Breast epithelium (tissue), 4 donors: Measurements from ENCODE around the gene AHCTF1. TPM values are rescaled to one million over a fixed set of nuclear protein-coding genes. Genes with fewer than 3 reads are reported as not detected.
"Not testable (repeated sequence)": the region's sequence is repeated elsewhere in the genome, so short reads cannot be mapped to it uniquely, and the experiment has no call there.

ENCODE experiments used
- DNase-seq, 2 donors: peaks; one replicate each; pipeline ENCODE4 v3.0.0-alpha.2; 2019; ENCODE audit warnings: low spot score in 2 of 2
- H3K27ac ChIP-seq, 2 donors: fragments of 200-600 bp; sonication (generic) in 1 of 2; one replicate each; pipeline ENCODE4 v1.5.1; 2016 to 2019; ENCODE audit warnings: mild to moderate bottlenecking in 1 of 2
- H3K27me3 ChIP-seq, 2 donors: fragments of 200-600 bp; sonication (generic) in 1 of 2; one replicate each; pipeline versions ENCODE4 v1.5.1 to v1.6.0; 2017 to 2019; ENCODE audit warnings: control low read depth in 1 of 2, mild to moderate bottlenecking in 1 of 2
- H3K36me3 ChIP-seq: fragments of 200-600 bp; one replicate; pipeline ENCODE4 v1.5.1; 2019
- H3K4me1 ChIP-seq, 2 donors: fragments of 200-600 bp; sonication (generic); one replicate each; pipeline ENCODE4 v1.5.1; 2016 to 2019; ENCODE audit warnings: control low read depth in 1 of 2
- H3K4me3 ChIP-seq, 3 donors: fragments of 200-600 bp; sonication (generic); 1 replicate in 2 of 3; 2 replicates in 1 of 3; pipeline ENCODE4 v1.5.1; 2016 to 2019; ENCODE audit warnings: mild to moderate bottlenecking in 3 of 3, moderate library complexity in 2 of 3
- H3K9me3 ChIP-seq, 2 donors: fragments of 200-600 bp; sonication (generic) in 1 of 2; one replicate each; pipeline ENCODE4 v1.5.1; 2016 to 2019; ENCODE audit warnings: control low read depth in 1 of 2
- CTCF ChIP-seq, 3 donors: fragments of 450-650 bp; IDR thresholded peaks; one replicate each; pipeline ENCODE4 v1.5.1; 2016 to 2017; ENCODE audit warnings: antibody characterized with exemption in 3 of 3, mild to moderate bottlenecking in 3 of 3, moderate library complexity in 3 of 3
- POLR2A ChIP-seq: fragments of 450-650 bp; IDR thresholded peaks from one replicate; pipeline ENCODE4 v1.6.1; 2016; ENCODE audit warnings: antibody characterized with exemption, mild to moderate bottlenecking, moderate library complexity
- POLR2AphosphoS5 ChIP-seq, 3 donors: sonication (generic); formaldehyde crosslinking; IDR thresholded peaks; one replicate each; pipeline ENCODE4 v1.6.1; 2017; ENCODE audit warnings: antibody characterized with exemption in 3 of 3
- intact Hi-C: fragments of 100-400 bp; cut with DNase I; formaldehyde crosslinking; loops from one replicate; pipeline ENCODE4 v1.15.1; 2023; ENCODE audit warnings: low total_unique reads
- total RNA-seq, 3 donors: library from RNA; depleted of rRNA; stranded (reverse); fragments of >200 nt; gene quantifications; one replicate each; pipeline ENCODE4 v1.1.0, GENCODE V29; 2016

AHCTF1 gene
- total RNA-seq, 3 donors from 2014 or later, result 44.9 to 82.2 (median 55.9) TPM

DNA sequence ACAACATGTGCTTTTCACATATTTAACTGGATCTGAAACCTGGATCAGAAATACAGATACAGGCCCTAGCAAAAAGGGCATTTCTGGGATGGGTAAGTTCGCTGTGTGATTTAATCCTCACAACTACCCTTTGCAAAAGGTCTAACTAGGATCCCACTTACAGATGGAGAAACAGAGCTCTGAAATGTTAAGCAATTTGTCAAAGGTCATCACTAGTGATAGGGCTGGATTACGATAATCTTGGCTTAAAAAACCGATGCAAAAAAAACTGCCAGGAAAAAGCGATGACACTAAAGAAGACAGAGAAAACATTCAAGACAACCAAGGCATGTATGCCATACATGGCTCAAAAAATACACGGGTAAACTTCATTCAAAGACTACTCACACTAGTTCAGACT is 29.9 kb downstream of the AHCTF1 start:
- intact Hi-C loops, result no loop called here
- TF ChIP-seq POLR2A, result no peak
- no peak for TF ChIP-seq CTCF (IDR thresholded peaks at IDR 0.05)
- TF ChIP-seq POLR2AphosphoS5 (IDR thresholded peaks at IDR 0.05), result no peak
- no peaks in the 10 kb centered on the region for H3K36me3 ChIP-seq
- no peak overlapping the region for H3K27ac ChIP-seq
- H3K4me1 ChIP-seq, result no peaks in the 10 kb centered on the region
- H3K9me3 ChIP-seq, result no peaks in the 10 kb centered on the region
- no peak for DNase-seq
- H3K4me3 ChIP-seq, result no peak overlapping the region
- H3K27me3 ChIP-seq, result no peaks in the 10 kb centered on the region

GRCh38 chr1:246897302-246897701 is 34.4 kb downstream of the AHCTF1 start:
- DNase-seq, result no peak
- Histone ChIP-seq H3K27me3 (no peaks in the 10 kb centered on the region), H3K4me3 (no peak overlapping the region), H3K27ac (no peak overlapping the region), H3K4me1 (no peaks in the 10 kb centered on the region), H3K9me3 (no peaks in the 10 kb centered on the region), H3K36me3 (no peaks in the 10 kb centered on the region)
- intact Hi-C loops, result no loop called here
- no peak for TF ChIP-seq POLR2AphosphoS5 (IDR thresholded peaks at IDR 0.05)
- TF ChIP-seq POLR2A, result no peak
- TF ChIP-seq CTCF (IDR thresholded peaks at IDR 0.05), result no peak

- intact Hi-C loops, result no loop called here
- H3K4me3 ChIP-seq, result no peak overlapping the region
- H3K27ac ChIP-seq, result no peak overlapping the region
- H3K9me3 ChIP-seq, result no peaks in the 10 kb centered on the region
- H3K4me1 ChIP-seq, result no peaks in the 10 kb centered on the region
- no peak for DNase-seq
- no peaks in the 10 kb centered on the region for H3K36me3 ChIP-seq
- H3K27me3 ChIP-seq, result no peaks in the 10 kb centered on the region
- TF ChIP-seq POLR2AphosphoS5 (IDR thresholded peaks at IDR 0.05) (no peak), CTCF (IDR thresholded peaks at IDR 0.05) (no peak)
Observed at GRCh38 chr1:246893191-246893939, 38.4 kb downstream of the AHCTF1 start.

DNA sequence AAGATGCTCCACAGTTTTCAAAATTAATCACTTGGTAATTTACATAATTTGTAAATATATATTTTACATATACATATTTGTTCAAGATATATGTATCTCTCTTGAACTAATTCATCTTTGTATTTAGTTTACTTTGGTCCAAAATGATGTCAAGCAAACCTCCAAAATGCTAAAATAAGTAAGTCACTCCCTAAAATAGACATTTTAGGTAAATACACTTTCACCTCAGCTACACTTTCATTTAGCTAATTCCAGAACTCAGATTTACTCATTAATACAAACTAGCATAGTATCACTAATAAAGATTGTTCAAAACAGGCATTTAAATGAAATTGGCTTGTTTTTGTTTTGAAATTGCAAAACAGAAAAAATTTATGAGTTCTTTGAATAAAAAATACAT is 40.6 kb downstream of the AHCTF1 start:
- Histone ChIP-seq H3K4me3 (no peak overlapping the region), H3K27me3 (no peaks in the 10 kb centered on the region), H3K9me3 (no peaks in the 10 kb centered on the region), H3K4me1 (no peaks in the 10 kb centered on the region), H3K27ac (no peak overlapping the region), H3K36me3 (no peaks in the 10 kb centered on the region)
- TF ChIP-seq CTCF (IDR thresholded peaks at IDR 0.05) (no peak), POLR2A (no peak), POLR2AphosphoS5 (IDR thresholded peaks at IDR 0.05) (no peak)
- no peak for DNase-seq
- intact Hi-C loops, result no loop called here

- no peaks in the 10 kb centered on the region for H3K27me3 ChIP-seq
- no peaks in the 10 kb centered on the region for H3K9me3 ChIP-seq
- no peak for TF ChIP-seq POLR2A
- no peak for TF ChIP-seq CTCF (IDR thresholded peaks at IDR 0.05)
- no peak for TF ChIP-seq POLR2AphosphoS5 (IDR thresholded peaks at IDR 0.05)
- H3K27ac ChIP-seq, result no peak overlapping the region
- H3K4me1 ChIP-seq, result no peaks in the 10 kb centered on the region
- DNase-seq, result no peak
- intact Hi-C loops, result no loop called here
- H3K36me3 ChIP-seq, result no peaks in the 10 kb centered on the region
- no peak overlapping the region for H3K4me3 ChIP-seq
Observed at GRCh38 chr1:246888522-246888921, 43.2 kb downstream of the AHCTF1 start.

DNA sequence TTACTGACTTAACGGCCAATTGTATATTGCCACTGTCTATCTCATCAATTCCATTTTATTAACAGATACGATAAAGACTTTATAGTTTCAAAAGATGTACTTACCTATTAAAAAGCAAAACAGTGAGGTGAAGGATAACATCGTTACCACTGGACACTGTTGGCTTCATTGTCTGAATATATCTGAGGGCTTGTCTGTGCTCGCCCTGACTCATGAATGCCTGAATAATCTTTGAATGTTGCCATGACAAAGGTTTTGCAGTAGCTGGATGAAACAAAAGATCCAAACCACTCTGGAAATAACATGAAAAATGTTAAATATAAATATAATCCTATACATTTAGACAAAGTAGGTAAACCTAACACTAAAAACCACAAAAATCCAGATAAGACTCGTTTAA is 46.4 kb downstream of the AHCTF1 start:
- DNase-seq, H3K36me3 ChIP-seq, H3K27me3 ChIP-seq, H3K9me3 ChIP-seq, H3K4me1 ChIP-seq, H3K4me3 ChIP-seq, intact Hi-C loops, H3K27ac ChIP-seq: not testable (repeated sequence)
